ENCODE results near the gene HECTD2.
"Not testable (repeated sequence)": the region's sequence is repeated elsewhere in the genome, so short reads cannot be mapped to it uniquely, and the experiment has no call there.

The HECTD2 gene

GRCh38 chr10:91438228-91438627 is 28.1 kb downstream of the HECTD2 start:
- not testable (repeated sequence) for H3K9ac ChIP-seq (ENCODE audit: low read length in 2 of 2); H3K9me3 ChIP-seq (ENCODE audit: control insufficient read depth in 2 of 2, low read length in 2 of 2); H3K27ac ChIP-seq (ENCODE audit: low read length); H3K36me3 ChIP-seq (ENCODE audit: control insufficient read depth in 2 of 2, insufficient read depth in 2 of 2, low read length in 2 of 2); H3K4me3 ChIP-seq (ENCODE audit: low read length in 2 of 2); H3K27me3 ChIP-seq (ENCODE audit: control insufficient read depth in 1 of 2, insufficient read depth in 2 of 2, low read length in 2 of 2); H3K4me1 ChIP-seq (ENCODE audit: control insufficient read depth, insufficient read depth, low read length)

GRCh38 chr10:91444211-91445182 is 34.4 kb downstream of the HECTD2 start:
- H3K27me3 ChIP-seq (ENCODE audit: control insufficient read depth in 1 of 2, insufficient read depth in 2 of 2, low read length in 2 of 2) = no peaks in the 10 kb centered on the region
- H3K4me3 ChIP-seq (ENCODE audit: low read length in 2 of 2) = no peak overlapping the region
- no peak overlapping the region for H3K27ac ChIP-seq (ENCODE audit: low read length)
- no peaks in the 10 kb centered on the region for H3K9me3 ChIP-seq (ENCODE audit: control insufficient read depth in 2 of 2, low read length in 2 of 2)
- no peak overlapping the region for H3K9ac ChIP-seq (ENCODE audit: low read length in 2 of 2)
- peaks cover 0 to 2% of the 10 kb centered on the region in 2 donors for H3K36me3 ChIP-seq (ENCODE audit: control insufficient read depth in 2 of 2, insufficient read depth in 2 of 2, low read length in 2 of 2)
- peaks cover 6% of the 10 kb centered on the region for H3K4me1 ChIP-seq (ENCODE audit: control insufficient read depth, insufficient read depth, low read length)

- Histone ChIP-seq H3K36me3 (ENCODE audit: control insufficient read depth in 2 of 2, insufficient read depth in 2 of 2, low read length in 2 of 2) (no peaks in the 10 kb centered on the region), H3K9ac (ENCODE audit: low read length in 2 of 2) (no peak overlapping the region), H3K27ac (ENCODE audit: low read length) (no peak overlapping the region), H3K4me1 (ENCODE audit: control insufficient read depth, insufficient read depth, low read length) (no peaks in the 10 kb centered on the region), H3K27me3 (ENCODE audit: control insufficient read depth in 1 of 2, insufficient read depth in 2 of 2, low read length in 2 of 2) (no peaks in the 10 kb centered on the region), H3K9me3 (ENCODE audit: control insufficient read depth in 2 of 2, low read length in 2 of 2) (peaks cover 4 to 18% of the 10 kb centered on the region in 2 donors), H3K4me3 (ENCODE audit: low read length in 2 of 2) (no peak overlapping the region)
Observed at GRCh38 chr10:91452063-91452462, 41.9 kb downstream of the HECTD2 start.

GRCh38 chr10:91453535-91453934 is 43.4 kb downstream of the HECTD2 start:
- peaks cover 4 to 18% of the 10 kb centered on the region in 2 donors for H3K9me3 ChIP-seq (ENCODE audit: control insufficient read depth in 2 of 2, low read length in 2 of 2)
- no peaks in the 10 kb centered on the region for H3K27me3 ChIP-seq (ENCODE audit: control insufficient read depth in 1 of 2, insufficient read depth in 2 of 2, low read length in 2 of 2)
- no peak overlapping the region for H3K27ac ChIP-seq (ENCODE audit: low read length)
- H3K4me3 ChIP-seq (ENCODE audit: low read length in 2 of 2) = no peak overlapping the region
- H3K9ac ChIP-seq (ENCODE audit: low read length in 2 of 2) = no peak overlapping the region
- no peaks in the 10 kb centered on the region for H3K4me1 ChIP-seq (ENCODE audit: control insufficient read depth, insufficient read depth, low read length)
- H3K36me3 ChIP-seq (ENCODE audit: control insufficient read depth in 2 of 2, insufficient read depth in 2 of 2, low read length in 2 of 2) = no peaks in the 10 kb centered on the region

GRCh38 chr10:91455135-91455534 is 45.0 kb downstream of the HECTD2 start:
- H3K4me3 ChIP-seq (ENCODE audit: low read length in 2 of 2); H3K4me1 ChIP-seq (ENCODE audit: control insufficient read depth, insufficient read depth, low read length); H3K36me3 ChIP-seq (ENCODE audit: control insufficient read depth in 2 of 2, insufficient read depth in 2 of 2, low read length in 2 of 2); H3K9ac ChIP-seq (ENCODE audit: low read length in 2 of 2); H3K27me3 ChIP-seq (ENCODE audit: control insufficient read depth in 1 of 2, insufficient read depth in 2 of 2, low read length in 2 of 2); H3K27ac ChIP-seq (ENCODE audit: low read length): not testable (repeated sequence)
- H3K9me3 ChIP-seq (ENCODE audit: control insufficient read depth in 2 of 2, low read length in 2 of 2) = peaks cover 4 to 18% of the 10 kb centered on the region in 2 donors

GRCh38 chr10:91460681-91461080 is 50.5 kb downstream of the HECTD2 start:
- no peaks in the 10 kb centered on the region for H3K4me1 ChIP-seq (ENCODE audit: control insufficient read depth, insufficient read depth, low read length)
- no peak overlapping the region for H3K4me3 ChIP-seq (ENCODE audit: low read length in 2 of 2)
- H3K27me3 ChIP-seq (ENCODE audit: control insufficient read depth in 1 of 2, insufficient read depth in 2 of 2, low read length in 2 of 2) = no peaks in the 10 kb centered on the region
- H3K9me3 ChIP-seq (ENCODE audit: control insufficient read depth in 2 of 2, low read length in 2 of 2) = no peaks in the 10 kb centered on the region
- peaks cover 3 to 4% of the 10 kb centered on the region in 2 donors for H3K36me3 ChIP-seq (ENCODE audit: control insufficient read depth in 2 of 2, insufficient read depth in 2 of 2, low read length in 2 of 2)
- no peak overlapping the region for H3K9ac ChIP-seq (ENCODE audit: low read length in 2 of 2)
- H3K27ac ChIP-seq (ENCODE audit: low read length) = no peak overlapping the region

- no peaks in the 10 kb centered on the region for H3K9me3 ChIP-seq (ENCODE audit: control insufficient read depth in 2 of 2, low read length in 2 of 2)
- no peak overlapping the region for H3K27ac ChIP-seq (ENCODE audit: low read length)
- peaks cover 10 to 11% of the 10 kb centered on the region in 2 donors for H3K36me3 ChIP-seq (ENCODE audit: control insufficient read depth in 2 of 2, insufficient read depth in 2 of 2, low read length in 2 of 2)
- H3K4me3 ChIP-seq (ENCODE audit: low read length in 2 of 2) = no peak overlapping the region
- H3K9ac ChIP-seq (ENCODE audit: low read length in 2 of 2) = no peak overlapping the region
- H3K4me1 ChIP-seq (ENCODE audit: control insufficient read depth, insufficient read depth, low read length) = no peaks in the 10 kb centered on the region
- H3K27me3 ChIP-seq (ENCODE audit: control insufficient read depth in 1 of 2, insufficient read depth in 2 of 2, low read length in 2 of 2) = no peaks in the 10 kb centered on the region
Observed at GRCh38 chr10:91462423-91462822, 52.3 kb downstream of the HECTD2 start.

GRCh38 chr10:91464500-91464899 is 54.4 kb downstream of the HECTD2 start:
- Histone ChIP-seq H3K27me3 (ENCODE audit: control insufficient read depth in 1 of 2, insufficient read depth in 2 of 2, low read length in 2 of 2) (no peaks in the 10 kb centered on the region), H3K36me3 (ENCODE audit: control insufficient read depth in 2 of 2, insufficient read depth in 2 of 2, low read length in 2 of 2) (peaks cover 14 to 15% of the 10 kb centered on the region in 2 donors), H3K9me3 (ENCODE audit: control insufficient read depth in 2 of 2, low read length in 2 of 2) (no peaks in the 10 kb centered on the region), H3K4me3 (ENCODE audit: low read length in 2 of 2) (no peak overlapping the region), H3K27ac (ENCODE audit: low read length) (no peak overlapping the region), H3K4me1 (ENCODE audit: control insufficient read depth, insufficient read depth, low read length) (no peaks in the 10 kb centered on the region), H3K9ac (ENCODE audit: low read length in 2 of 2) (no peak overlapping the region)

- H3K36me3 ChIP-seq (ENCODE audit: control insufficient read depth in 2 of 2, insufficient read depth in 2 of 2, low read length in 2 of 2) = peaks cover 14 to 15% of the 10 kb centered on the region in 2 donors
- H3K9ac ChIP-seq (ENCODE audit: low read length in 2 of 2) = no peak overlapping the region
- H3K4me1 ChIP-seq (ENCODE audit: control insufficient read depth, insufficient read depth, low read length) = no peaks in the 10 kb centered on the region
- H3K4me3 ChIP-seq (ENCODE audit: low read length in 2 of 2) = no peak overlapping the region
- H3K27me3 ChIP-seq (ENCODE audit: control insufficient read depth in 1 of 2, insufficient read depth in 2 of 2, low read length in 2 of 2) = no peaks in the 10 kb centered on the region
- H3K9me3 ChIP-seq (ENCODE audit: control insufficient read depth in 2 of 2, low read length in 2 of 2) = no peaks in the 10 kb centered on the region
- no peak overlapping the region for H3K27ac ChIP-seq (ENCODE audit: low read length)
Observed at GRCh38 chr10:91465261-91465660, 55.1 kb downstream of the HECTD2 start.

- no peak overlapping the region for H3K9ac ChIP-seq (ENCODE audit: low read length in 2 of 2)
- H3K36me3 ChIP-seq (ENCODE audit: control insufficient read depth in 2 of 2, insufficient read depth in 2 of 2, low read length in 2 of 2) = peaks cover 14 to 15% of the 10 kb centered on the region in 2 donors
- no peaks in the 10 kb centered on the region for H3K27me3 ChIP-seq (ENCODE audit: control insufficient read depth in 1 of 2, insufficient read depth in 2 of 2, low read length in 2 of 2)
- H3K4me1 ChIP-seq (ENCODE audit: control insufficient read depth, insufficient read depth, low read length) = no peaks in the 10 kb centered on the region
- H3K9me3 ChIP-seq (ENCODE audit: control insufficient read depth in 2 of 2, low read length in 2 of 2) = no peaks in the 10 kb centered on the region
- no peak overlapping the region for H3K4me3 ChIP-seq (ENCODE audit: low read length in 2 of 2)
- no peak overlapping the region for H3K27ac ChIP-seq (ENCODE audit: low read length)
Observed at GRCh38 chr10:91467114-91467513, 57.0 kb downstream of the HECTD2 start.

GRCh38 chr10:91471602-91472001 is 61.5 kb downstream of the HECTD2 start:
- no peaks in the 10 kb centered on the region for H3K4me1 ChIP-seq (ENCODE audit: control insufficient read depth, insufficient read depth, low read length)
- H3K4me3 ChIP-seq (ENCODE audit: low read length in 2 of 2) = no peak overlapping the region
- H3K9ac ChIP-seq (ENCODE audit: low read length in 2 of 2) = no peak overlapping the region
- H3K9me3 ChIP-seq (ENCODE audit: control insufficient read depth in 2 of 2, low read length in 2 of 2) = no peaks in the 10 kb centered on the region
- H3K27ac ChIP-seq (ENCODE audit: low read length) = no peak overlapping the region
- no peaks in the 10 kb centered on the region for H3K27me3 ChIP-seq (ENCODE audit: control insufficient read depth in 1 of 2, insufficient read depth in 2 of 2, low read length in 2 of 2)
- peaks cover 11% of the 10 kb centered on the region in 2 donors for H3K36me3 ChIP-seq (ENCODE audit: control insufficient read depth in 2 of 2, insufficient read depth in 2 of 2, low read length in 2 of 2)
